HL-60 (cell line): ENCODE data around the gene TGM4.

Experiments used
- CTCF ChIP-seq: IDR thresholded peaks from one replicate; pipeline ENCODE4 v1.5.1; 2011; ENCODE audit warnings: low read length, control low read depth, inconsistent platforms; ENCODE audit not compliant: insufficient read depth
- GABPA ChIP-seq: IDR thresholded peaks from 2 replicates; pipeline ENCODE4 v1.6.1; 2012; ENCODE audit warnings: low read depth
- POLR2AphosphoS5 ChIP-seq: IDR thresholded peaks from 2 replicates; pipeline ENCODE4 v1.6.1; 2012; ENCODE audit warnings: low read depth
- REST ChIP-seq: IDR thresholded peaks from 2 replicates; pipeline ENCODE4 v1.6.1; 2012; ENCODE audit warnings: low read depth; ENCODE audit not compliant: insufficient replicate concordance

GRCh38 chr3:44942202-44942921 is 68.0 kb downstream of the TGM4 start:
- TF ChIP-seq CTCF (no peak), POLR2AphosphoS5 (no peak), GABPA (no peak), REST (no peak)
